Natural killer cell treated with Interleukin-12 subunit alpha and Interleukin-12 subunit beta and Interleukin-15 and Interleukin-18, amount 100 ng/mL, for 72 hours (primary cell): ENCODE results near the gene ELP6. TPM values are rescaled to one million over a fixed set of nuclear protein-coding genes. Genes with fewer than 3 reads are reported as not detected.
A peak's percentile ranks its signal among the peaks of the same experiment; 100 is the strongest.

Experiments
- ATAC-seq, 2 donors: fragments of 150-1000 bp; cut with Tn5 transposase in 1 of 2; sonication (Bioruptor Pico), chemical (Tn5 transposase) in 1 of 2; 2 replicates each; pipeline ENCODE4 v1.10.0; 2021
- DNase-seq: peaks from one replicate; pipeline ENCODE4 v3.0.0; 2022; ENCODE audit warnings: low spot score
- H3K27ac Mint-ChIP-seq, 2 donors: 1 replicate in 1 of 2; 2 replicates in 1 of 2; pipeline ENCODE4 v1.8.0; 2022; ENCODE audit warnings: mixed read lengths in 2 of 2, mild to moderate bottlenecking in 1 of 2, moderate library complexity in 1 of 2
- H3K27me3 Mint-ChIP-seq, 2 donors: 1 replicate in 1 of 2; 2 replicates in 1 of 2; pipeline ENCODE4 v1.8.0; 2022; ENCODE audit warnings: mixed read lengths in 2 of 2
- H3K36me3 Mint-ChIP-seq: one replicate; pipeline ENCODE4 v1.8.0; 2022; ENCODE audit warnings: mixed read lengths
- H3K4me1 Mint-ChIP-seq, 2 donors: 1 replicate in 1 of 2; 2 replicates in 1 of 2; pipeline ENCODE4 v1.8.0; 2022; ENCODE audit warnings: low read depth in 2 of 2, mixed read lengths in 2 of 2, mild to moderate bottlenecking in 1 of 2
- H3K4me3 Mint-ChIP-seq: one replicate; pipeline ENCODE4 v1.8.0; 2022; ENCODE audit warnings: mixed read lengths
- H3K9me3 Mint-ChIP-seq: 2 replicates; pipeline ENCODE4 v1.8.0; 2022; ENCODE audit warnings: mixed read lengths
- total RNA-seq, 2 donors: library from RNA; stranded (reverse); gene quantifications; one replicate each; pipeline ENCODE4 v1.2.3, GENCODE V29; 2022

Gene ELP6
- 10 to 100 TPM; 44.5 to 75.0 TPM for total RNA-seq

DNA sequence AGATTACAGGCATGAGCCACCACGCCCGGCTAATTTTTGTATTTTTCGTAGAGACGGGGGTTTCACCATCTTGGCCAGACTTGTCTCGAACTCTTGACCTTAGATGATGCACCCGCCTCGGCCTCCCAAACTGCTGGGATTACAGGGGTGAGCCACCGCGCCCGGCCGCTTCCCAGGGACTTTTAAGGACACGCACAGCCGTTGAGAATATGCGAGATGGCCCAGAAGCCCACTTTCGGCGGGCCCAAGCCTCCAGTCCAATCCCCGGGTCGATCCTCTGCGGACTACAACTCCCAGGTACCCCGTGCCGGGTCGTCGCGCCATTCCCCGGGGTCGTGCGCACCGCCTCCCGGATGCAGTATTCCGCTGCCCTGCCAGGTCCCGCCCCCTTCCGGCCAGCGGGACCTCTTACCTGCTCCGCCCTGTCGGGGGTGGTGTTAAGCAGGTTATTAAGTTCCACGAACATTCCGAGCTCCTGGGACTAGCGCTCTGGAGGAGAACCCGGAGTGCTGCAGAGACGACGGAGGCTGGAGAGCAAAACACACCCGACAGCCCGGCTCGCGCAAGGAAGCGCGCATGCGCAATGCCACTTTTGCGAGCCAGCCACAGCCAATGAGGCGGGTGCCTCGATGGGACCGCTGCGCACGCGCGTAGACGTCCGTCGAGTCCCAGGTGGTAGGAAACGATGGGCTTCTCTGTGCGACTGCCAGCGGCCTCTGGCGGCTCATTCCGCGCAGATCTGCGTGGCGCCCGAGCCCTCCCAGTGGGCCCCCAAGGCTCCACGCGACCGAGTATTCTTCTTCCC is at the start of gene ELP6:
Gene ELP6, minus strand, starts transcription at position 588 of the 805 bp plus-strand sequence. Its CDS starts 122 bp downstream, at position 466.
- peak within 1 kb of the TSS; percentile 94 to 96 for H3K27ac Mint-ChIP-seq
- H3K27me3 Mint-ChIP-seq = peaks cover 0 to 2% of the 10 kb centered on the region in 2 donors
- peak; percentile 98 to 99 for ATAC-seq
- peak; percentile 98 for DNase-seq
- peaks cover 13 to 23% of the 10 kb centered on the region in 2 donors for H3K4me1 Mint-ChIP-seq
- H3K4me3 Mint-ChIP-seq = peak within 1 kb of the TSS; percentile 92
- H3K36me3 Mint-ChIP-seq = no peaks in the 10 kb centered on the region
- H3K9me3 Mint-ChIP-seq = no peaks in the 10 kb centered on the region

DNA sequence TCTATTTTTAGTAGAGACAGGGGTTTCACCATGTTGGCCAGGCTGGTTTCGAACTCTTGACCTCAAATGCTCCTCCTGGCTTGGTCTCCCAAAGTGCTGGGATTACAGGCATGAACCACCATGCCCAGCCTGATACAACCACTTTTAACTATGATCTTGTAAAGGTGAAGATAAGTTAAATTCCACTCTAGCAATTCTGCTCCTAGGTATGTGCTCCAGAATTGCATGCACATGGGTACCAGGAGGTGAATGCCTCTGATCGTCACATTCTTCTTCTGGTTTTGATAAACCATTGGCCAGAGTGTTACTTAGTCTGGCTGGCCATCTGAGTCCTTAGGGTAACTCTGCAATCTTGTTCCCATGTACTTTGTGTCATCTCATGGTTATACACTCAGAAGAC is 42.8 kb upstream of the ELP6 start:
- Mint-ChIP-seq H3K27me3 (peaks cover 9 to 14% of the 10 kb centered on the region in 2 donors), H3K9me3 (no peaks in the 10 kb centered on the region), H3K36me3 (no peaks in the 10 kb centered on the region), H3K4me1 (no peaks in the 10 kb centered on the region), H3K4me3 (no peak overlapping the region), H3K27ac (no peak overlapping the region)
- ATAC-seq (no peak), DNase-seq (no peak)

DNA sequence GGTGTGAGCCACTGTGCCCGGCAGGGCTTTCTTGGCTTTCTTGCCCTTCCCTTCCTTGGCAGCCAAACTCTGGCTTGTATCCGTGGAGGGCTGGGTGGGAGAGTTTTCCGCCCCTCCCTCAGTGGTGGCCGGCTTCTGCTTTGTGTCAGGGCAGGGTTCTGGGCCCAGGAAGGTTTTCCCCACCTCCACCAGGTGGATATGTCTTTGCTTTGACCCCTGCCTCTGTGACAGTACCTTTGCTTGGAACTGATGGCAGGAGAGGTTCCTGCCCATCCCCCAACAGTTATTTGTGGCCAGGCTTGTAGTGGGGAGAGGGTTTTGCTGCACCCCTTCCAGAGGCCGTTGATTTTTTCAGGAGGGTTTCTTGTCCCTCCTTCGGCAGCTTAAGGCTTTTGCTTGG is 40.8 kb upstream of the ELP6 start:
- ATAC-seq (no peak), DNase-seq (no peak)
- Mint-ChIP-seq H3K4me3 (no peak overlapping the region), H3K9me3 (no peaks in the 10 kb centered on the region), H3K27me3 (peaks cover 20 to 30% of the 10 kb centered on the region in 2 donors), H3K27ac (no peak overlapping the region), H3K4me1 (no peaks in the 10 kb centered on the region), H3K36me3 (no peaks in the 10 kb centered on the region)

DNA sequence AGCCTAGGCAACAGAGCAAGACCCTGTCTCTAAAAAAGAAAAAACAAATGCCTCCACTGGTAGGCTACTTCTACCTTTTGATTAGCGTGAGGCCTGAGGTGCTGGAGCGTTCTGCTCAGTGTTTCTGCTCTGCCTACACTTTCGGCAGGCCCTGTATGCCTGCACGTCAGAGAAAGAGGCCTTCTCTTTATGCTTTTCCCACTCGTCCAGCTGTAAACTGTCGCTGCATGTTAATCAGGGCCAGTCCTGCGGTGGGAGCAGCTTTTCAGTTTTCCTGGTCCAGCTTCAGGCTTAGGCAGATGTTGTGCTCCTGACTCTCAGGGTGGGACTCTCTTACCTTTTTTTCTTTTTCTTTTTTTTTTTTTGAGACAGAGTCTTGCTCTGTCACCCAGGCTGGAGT is 39.9 kb upstream of the ELP6 start:
- H3K4me1 Mint-ChIP-seq = no peaks in the 10 kb centered on the region
- H3K27ac Mint-ChIP-seq = no peak overlapping the region
- no peaks in the 10 kb centered on the region for H3K9me3 Mint-ChIP-seq
- DNase-seq (no peak), ATAC-seq (no peak)
- no peaks in the 10 kb centered on the region for H3K36me3 Mint-ChIP-seq
- H3K4me3 Mint-ChIP-seq = no peak overlapping the region
- peaks cover 19 to 30% of the 10 kb centered on the region in 2 donors for H3K27me3 Mint-ChIP-seq

- H3K4me1 Mint-ChIP-seq = no peaks in the 10 kb centered on the region
- no peak for DNase-seq
- peaks cover 2 to 4% of the 10 kb centered on the region in 2 donors for H3K27me3 Mint-ChIP-seq
- H3K36me3 Mint-ChIP-seq = no peaks in the 10 kb centered on the region
- no peak overlapping the region for H3K27ac Mint-ChIP-seq
- ATAC-seq = peak in 1 of 2 donors; percentile 11
- no peak overlapping the region for H3K4me3 Mint-ChIP-seq
- no peaks in the 10 kb centered on the region for H3K9me3 Mint-ChIP-seq
These were observed 29.1 kb upstream of the ELP6 start for GRCh38 chr3:47542471-47543173.

DNA sequence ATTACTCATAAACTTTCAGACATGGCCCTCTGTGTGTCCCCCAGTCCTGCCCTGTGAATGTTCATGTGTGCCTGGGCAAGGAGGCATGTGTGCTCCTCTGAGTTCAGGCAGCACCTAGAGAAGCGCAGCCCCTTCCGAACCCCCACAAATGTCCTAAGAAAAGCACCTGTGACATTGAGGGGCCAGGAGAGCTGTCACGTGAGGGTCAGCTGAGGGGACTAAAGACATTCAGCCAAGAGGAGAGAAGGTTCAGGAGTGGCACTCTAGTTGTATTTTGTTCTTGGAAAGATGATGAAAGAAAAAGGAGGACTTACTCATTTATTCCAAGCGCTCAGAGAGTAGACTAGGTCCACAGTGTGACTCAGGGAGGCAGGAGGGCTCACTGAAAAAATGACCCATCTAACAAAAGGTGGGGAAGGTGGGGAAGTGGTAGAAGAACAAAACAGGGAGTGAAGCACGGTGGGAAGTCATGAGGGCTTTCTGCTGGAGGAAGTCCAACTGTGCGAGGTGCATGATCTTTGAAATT is 28.1 kb upstream of the ELP6 start:
- no peaks in the 10 kb centered on the region for H3K36me3 Mint-ChIP-seq
- H3K27ac Mint-ChIP-seq = no peak overlapping the region
- no peak for ATAC-seq
- H3K4me1 Mint-ChIP-seq = no peaks in the 10 kb centered on the region
- no peak for DNase-seq
- no peak overlapping the region for H3K4me3 Mint-ChIP-seq
- no peaks in the 10 kb centered on the region for H3K9me3 Mint-ChIP-seq
- H3K27me3 Mint-ChIP-seq = peaks cover 0 to 4% of the 10 kb centered on the region in 2 donors

- Mint-ChIP-seq H3K36me3 (no peaks in the 10 kb centered on the region), H3K27ac (no peak overlapping the region), H3K4me1 (peaks cover 3 to 8% of the 10 kb centered on the region in 2 donors), H3K9me3 (no peaks in the 10 kb centered on the region), H3K27me3 (peaks cover 0 to 4% of the 10 kb centered on the region in 2 donors), H3K4me3 (no peak overlapping the region)
- ATAC-seq (no peak), DNase-seq (no peak)
These were observed 26.8 kb upstream of the ELP6 start for GRCh38 chr3:47540281-47540680.

- Mint-ChIP-seq H3K4me1 (peaks cover 11 to 19% of the 10 kb centered on the region in 2 donors), H3K27ac (no peak overlapping the region), H3K36me3 (no peaks in the 10 kb centered on the region), H3K4me3 (no peak overlapping the region), H3K9me3 (no peaks in the 10 kb centered on the region), H3K27me3 (peaks cover 0 to 11% of the 10 kb centered on the region in 2 donors)
- ATAC-seq (no peak), DNase-seq (no peak)
These were observed 23.5 kb upstream of the ELP6 start for GRCh38 chr3:47536967-47537366.

DNA sequence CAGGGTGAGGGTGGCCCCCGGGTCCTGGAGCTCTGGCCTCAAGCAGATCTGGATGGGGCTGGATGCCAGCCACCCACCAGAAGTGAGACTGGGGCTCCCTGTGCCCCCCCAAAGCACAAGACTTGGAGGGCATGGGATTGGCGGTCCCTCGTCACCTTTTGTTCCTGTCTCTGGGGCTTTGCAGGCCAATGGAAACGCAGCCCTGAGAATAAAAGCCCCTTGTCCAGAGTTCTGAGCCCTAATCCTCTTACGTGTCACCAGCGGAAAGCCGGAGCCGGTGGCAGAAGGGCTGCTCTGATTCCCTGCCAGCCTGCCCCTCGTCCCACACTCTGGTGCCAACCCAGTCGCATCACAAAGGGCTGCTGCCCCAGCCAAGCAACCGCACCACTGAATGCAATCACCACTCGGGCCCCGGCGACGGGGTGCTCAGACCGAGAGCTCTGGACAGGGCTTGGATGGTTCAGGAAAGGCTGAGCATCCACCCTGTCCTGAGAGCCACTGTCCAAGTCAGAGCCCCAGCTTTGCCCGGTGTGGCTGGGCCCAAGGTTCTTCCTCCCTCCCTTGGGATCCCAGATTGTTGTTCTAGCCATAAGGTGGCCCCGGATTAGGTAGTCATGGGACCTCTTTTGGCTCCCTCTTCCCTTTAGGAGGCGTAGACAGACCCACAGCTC is 22.8 kb upstream of the ELP6 start:
- Mint-ChIP-seq H3K9me3 (no peaks in the 10 kb centered on the region), H3K4me1 (peaks cover 11 to 19% of the 10 kb centered on the region in 2 donors), H3K27ac (peak overlapping the region in 1 of 2 donors; percentile 48), H3K4me3 (no peak overlapping the region), H3K27me3 (peaks cover 0 to 11% of the 10 kb centered on the region in 2 donors), H3K36me3 (no peaks in the 10 kb centered on the region)
- no peak for DNase-seq
- ATAC-seq = no peak

GRCh38 chr3:47533996-47534454 is 20.5 kb upstream of the ELP6 start:
- Mint-ChIP-seq H3K4me1 (peaks cover 11 to 19% of the 10 kb centered on the region in 2 donors), H3K4me3 (no peak overlapping the region), H3K36me3 (no peaks in the 10 kb centered on the region), H3K9me3 (no peaks in the 10 kb centered on the region), H3K27ac (no peak overlapping the region), H3K27me3 (peaks cover 0 to 11% of the 10 kb centered on the region in 2 donors)
- no peak for ATAC-seq
- DNase-seq = no peak

DNA sequence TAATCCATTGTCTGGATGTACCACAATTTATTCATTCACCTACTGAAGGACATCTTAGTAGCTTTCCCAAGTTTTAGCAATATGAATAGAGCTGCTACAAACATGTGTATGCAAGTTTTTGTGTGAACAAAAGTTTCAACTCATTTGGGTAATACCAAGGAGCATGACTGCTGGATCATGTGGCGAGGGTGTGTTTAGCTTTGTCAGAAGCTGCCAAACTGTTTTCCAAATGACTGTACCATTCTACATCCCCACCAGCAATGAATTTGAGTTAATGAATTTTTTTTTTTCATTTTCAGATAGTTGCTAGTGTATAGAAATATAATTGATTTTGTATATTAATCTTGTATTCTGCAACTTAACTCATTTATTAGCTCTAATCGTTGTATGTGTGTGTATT is 20.0 kb upstream of the ELP6 start:
- Mint-ChIP-seq H3K9me3 (no peaks in the 10 kb centered on the region), H3K27ac (no peak overlapping the region), H3K4me1 (peaks cover 11 to 19% of the 10 kb centered on the region in 2 donors), H3K36me3 (no peaks in the 10 kb centered on the region), H3K27me3 (peaks cover 0 to 7% of the 10 kb centered on the region in 2 donors), H3K4me3 (no peak overlapping the region)
- DNase-seq (no peak), ATAC-seq (peak in 1 of 2 donors; percentile 73)

DNA sequence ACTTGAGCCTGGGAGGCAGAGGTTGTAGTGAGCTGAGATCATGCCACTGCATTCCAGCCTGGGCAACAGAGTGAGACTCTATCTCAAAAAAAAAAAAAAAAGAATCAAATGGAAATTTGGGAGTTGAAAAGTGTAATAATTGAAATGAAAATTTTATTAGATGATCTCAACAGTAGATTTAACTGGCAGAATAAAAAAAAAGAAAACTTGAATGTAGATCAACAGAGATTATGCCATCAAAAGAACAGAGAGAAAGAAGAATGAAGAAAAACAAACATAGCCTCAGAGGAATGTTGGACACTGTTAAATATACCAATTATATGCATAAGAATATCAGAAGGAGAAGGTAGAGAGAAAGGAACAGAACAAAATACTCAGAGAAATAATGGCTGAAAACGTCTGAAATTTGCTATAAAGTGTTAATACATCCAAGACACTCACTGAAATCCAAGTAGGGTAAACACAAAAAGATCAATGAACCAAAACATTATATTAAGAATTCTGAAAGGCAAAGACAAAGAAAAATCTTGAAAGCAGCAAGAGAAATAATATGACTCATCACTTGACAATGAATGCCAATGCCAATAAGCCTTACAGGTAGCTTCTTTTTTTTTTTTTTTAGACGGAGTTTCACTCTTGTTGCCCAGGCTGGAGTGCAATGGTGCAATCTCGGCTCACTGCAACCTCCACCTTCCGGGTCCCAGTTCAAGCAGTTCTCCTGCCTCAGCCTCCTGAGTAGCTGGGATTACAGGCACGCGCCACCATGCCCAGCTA is 14.6 kb upstream of the ELP6 start:
- Mint-ChIP-seq H3K4me3 (no peak overlapping the region), H3K9me3 (no peaks in the 10 kb centered on the region), H3K4me1 (no peaks in the 10 kb centered on the region), H3K36me3 (no peaks in the 10 kb centered on the region), H3K27me3 (peaks cover 0 to 2% of the 10 kb centered on the region in 2 donors), H3K27ac (no peak overlapping the region)
- ATAC-seq (no peak), DNase-seq (no peak)

- no peak for ATAC-seq
- H3K4me1 Mint-ChIP-seq = peaks cover 0 to 6% of the 10 kb centered on the region in 2 donors
- no peaks in the 10 kb centered on the region for H3K27me3 Mint-ChIP-seq
- no peak for DNase-seq
- no peak overlapping the region for H3K27ac Mint-ChIP-seq
- no peaks in the 10 kb centered on the region for H3K36me3 Mint-ChIP-seq
- no peak overlapping the region for H3K4me3 Mint-ChIP-seq
- H3K9me3 Mint-ChIP-seq = no peaks in the 10 kb centered on the region
These were observed 12.1 kb upstream of the ELP6 start for GRCh38 chr3:47525617-47526016.
